A549 (cell line): ENCODE data around the gene TIMM21.

Source experiments
- CBX2 ChIP-seq: fragments of 200-600 bp; sonication (generic); IDR thresholded peaks from 2 replicates; pipeline ENCODE4 v1.6.1; 2016; ENCODE audit warnings: low read depth, mild to moderate bottlenecking, borderline replicate concordance
- CTCF ChIP-seq: fragments of >200 bp; sonication (Bioruptor Twin); formaldehyde crosslinking; IDR thresholded peaks from 3 replicates; pipeline ENCODE4 v1.5.1; 2016
- EHMT2 ChIP-seq: fragments of 200-600 bp; sonication (generic); IDR thresholded peaks from 2 replicates; pipeline ENCODE4 v1.6.1; 2016; ENCODE audit warnings: antibody characterized with exemption, low read depth, mild to moderate bottlenecking, moderate library complexity
- ELK1 ChIP-seq: fragments of 150-350 bp; IDR thresholded peaks from 2 replicates; pipeline ENCODE4 v1.6.1; 2014; ENCODE audit warnings: low read depth, mild to moderate bottlenecking, low read length
- KDM5A ChIP-seq: fragments of 200-600 bp; sonication (generic); IDR thresholded peaks from 2 replicates; pipeline ENCODE4 v1.6.1; 2016; ENCODE audit warnings: antibody characterized with exemption, mild to moderate bottlenecking
- MAFK ChIP-seq: fragments of 450-650 bp; IDR thresholded peaks from 2 replicates; pipeline ENCODE4 v1.6.1; 2014; ENCODE audit not compliant: partially characterized antibody
- NFE2L2 ChIP-seq: fragments of 150-350 bp; conservative IDR thresholded peaks from 2 replicates; pipeline ENCODE4 v1.6.1; 2014; ENCODE audit warnings: low read length
- PHF8 ChIP-seq: fragments of 200-600 bp; sonication (generic); IDR thresholded peaks from 2 replicates; pipeline ENCODE4 v1.6.1; 2016; ENCODE audit warnings: low read depth, mild to moderate bottlenecking, antibody characterized with exemption, moderate library complexity, borderline replicate concordance
- SMC3 ChIP-seq: fragments of >200 bp; sonication (Bioruptor Twin); formaldehyde crosslinking; IDR thresholded peaks from 3 replicates; pipeline ENCODE4 v1.6.1; 2018; ENCODE audit warnings: inconsistent platforms
- ZC3H11A ChIP-seq: fragments of 450-650 bp; IDR thresholded peaks from 2 replicates; pipeline ENCODE4 v1.6.1; 2014; ENCODE audit warnings: antibody characterized with exemption, mild to moderate bottlenecking
- ZNF302 ChIP-seq: fragments of 250-450 bp; sonication (Bioruptor Pico); IDR thresholded peaks from 2 replicates; pipeline ENCODE4 v1.9.0; 2021; ENCODE audit warnings: inconsistent platforms, mild to moderate bottlenecking, moderate library complexity
- TF ChIP-seq, protein P1 (sequence below): fragments of 450-650 bp; IDR thresholded peaks from 2 replicates; pipeline ENCODE4 v1.6.1; 2014; ENCODE audit warnings: antibody characterized with exemption

- TF ChIP-seq KDM5A (no peak), CTCF (no peak), MAFK (no peak), PHF8 (no peak), ZNF302 (CRISPR knock-in tag) (no peak), EHMT2 (no peak), ELK1 (no peak), NFE2L2 (no peak), SMC3 (no peak), ZC3H11A (no peak), CBX2 (no peak)
- TF ChIP-seq, protein P1, sequence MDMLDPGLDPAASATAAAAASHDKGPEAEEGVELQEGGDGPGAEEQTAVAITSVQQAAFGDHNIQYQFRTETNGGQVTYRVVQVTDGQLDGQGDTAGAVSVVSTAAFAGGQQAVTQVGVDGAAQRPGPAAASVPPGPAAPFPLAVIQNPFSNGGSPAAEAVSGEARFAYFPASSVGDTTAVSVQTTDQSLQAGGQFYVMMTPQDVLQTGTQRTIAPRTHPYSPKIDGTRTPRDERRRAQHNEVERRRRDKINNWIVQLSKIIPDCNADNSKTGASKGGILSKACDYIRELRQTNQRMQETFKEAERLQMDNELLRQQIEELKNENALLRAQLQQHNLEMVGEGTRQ, result no peak
These were observed 34.6 kb upstream of the TIMM21 start for GRCh38 chr18:74113711-74114110.
